ENCODE measurements around the gene DNM2.
A peak's percentile ranks its signal among the peaks of the same experiment; 100 is the strongest.
"Not testable (repeated sequence)": the region's sequence is repeated elsewhere in the genome, so short reads cannot be mapped to it uniquely, and the experiment has no call there.

The DNM2 gene

GRCh38 chr19:10835754-10836478 lies 118.0 kb downstream of the DNM2 start, which contains the start of gene TMED1:
Gene TMED1 (minus strand): TSS chr19:10836212. CDS start chr19:10836191, 21 bp downstream.
- TF ChIP-seq JUND (IDR thresholded peaks at IDR 0.05; ENCODE audit: low read depth): no peak

GRCh38 chr19:10836479-10837330 lies 118.8 kb downstream of the DNM2 start:
- peak in 1 of 2 experiments; percentile 90 for DNase-seq (ENCODE audit: low read depth in 1 of 2, low spot score in 1 of 2)
- in situ Hi-C loops (cut with HindIII; ENCODE audit: low pct_unique_long_range_greater_than_20kb, low sequenced_read_pairs): no loop called here
- TF ChIP-seq JUND (IDR thresholded peaks at IDR 0.05; ENCODE audit: low read depth): no peak

More at GRCh38 chr19:10835754-10836478, 118.0 kb downstream of the DNM2 start, which contains the start of gene TMED1:
- DNase-seq (ENCODE audit: low read depth in 1 of 2, low spot score in 1 of 2): peak; percentile 81 to 99
- in situ Hi-C loops (cut with HindIII; ENCODE audit: low pct_unique_long_range_greater_than_20kb, low sequenced_read_pairs): no loop called here

GRCh38 chr19:10837649-10838048 lies 119.8 kb downstream of the DNM2 start:
- in situ Hi-C loops (cut with HindIII; ENCODE audit: low pct_unique_long_range_greater_than_20kb, low sequenced_read_pairs); DNase-seq (ENCODE audit: low read depth in 1 of 2, low spot score in 1 of 2): not testable (repeated sequence)

GRCh38 chr19:10838377-10838776 lies 120.5 kb downstream of the DNM2 start:
- in situ Hi-C loops (cut with HindIII; ENCODE audit: low pct_unique_long_range_greater_than_20kb, low sequenced_read_pairs): no loop called here
- no peak for DNase-seq (ENCODE audit: low read depth in 1 of 2, low spot score in 1 of 2)
- no peak for TF ChIP-seq JUND (IDR thresholded peaks at IDR 0.05; ENCODE audit: low read depth)

GRCh38 chr19:10839114-10840050 lies 121.5 kb downstream of the DNM2 start:
- in situ Hi-C loops (cut with HindIII; ENCODE audit: low pct_unique_long_range_greater_than_20kb, low sequenced_read_pairs): no loop called here
- no peak for DNase-seq (ENCODE audit: low read depth in 1 of 2, low spot score in 1 of 2)
- TF ChIP-seq JUND (IDR thresholded peaks at IDR 0.05; ENCODE audit: low read depth): no peak

GRCh38 chr19:10842788-10843187 lies 124.9 kb downstream of the DNM2 start:
- TF ChIP-seq JUND (IDR thresholded peaks at IDR 0.05; ENCODE audit: low read depth): no peak
- in situ Hi-C loops (cut with HindIII; ENCODE audit: low pct_unique_long_range_greater_than_20kb, low sequenced_read_pairs): no loop called here
- no peak for DNase-seq (ENCODE audit: low read depth in 1 of 2, low spot score in 1 of 2)

- no peak for TF ChIP-seq JUND (IDR thresholded peaks at IDR 0.05; ENCODE audit: low read depth)
- DNase-seq (ENCODE audit: low read depth in 1 of 2, low spot score in 1 of 2): no peak
- in situ Hi-C loops (cut with HindIII; ENCODE audit: low pct_unique_long_range_greater_than_20kb, low sequenced_read_pairs): no loop called here
Observed at GRCh38 chr19:10846500-10847202, 128.8 kb downstream of the DNM2 start.

GRCh38 chr19:10848230-10848856 lies 130.5 kb downstream of the DNM2 start, which contains the start of gene C19orf38:
Gene C19orf38 (plus strand): TSS chr19:10848415. CDS start chr19:10848509, 94 bp downstream.
- DNase-seq (ENCODE audit: low read depth in 1 of 2, low spot score in 1 of 2): no peak
- TF ChIP-seq JUND (IDR thresholded peaks at IDR 0.05; ENCODE audit: low read depth): no peak
- in situ Hi-C loops (cut with HindIII; ENCODE audit: low pct_unique_long_range_greater_than_20kb, low sequenced_read_pairs): no loop called here

GRCh38 chr19:10850631-10851030 lies 132.8 kb downstream of the DNM2 start:
- no peak for DNase-seq (ENCODE audit: low read depth in 1 of 2, low spot score in 1 of 2)
- TF ChIP-seq JUND (IDR thresholded peaks at IDR 0.05; ENCODE audit: low read depth): no peak
- in situ Hi-C loops (cut with HindIII; ENCODE audit: low pct_unique_long_range_greater_than_20kb, low sequenced_read_pairs): no loop called here

GRCh38 chr19:10852098-10852800 lies 134.4 kb downstream of the DNM2 start:
- in situ Hi-C loops (cut with HindIII; ENCODE audit: low pct_unique_long_range_greater_than_20kb, low sequenced_read_pairs): no loop called here
- DNase-seq (ENCODE audit: low read depth in 1 of 2, low spot score in 1 of 2): peak in 1 of 2 experiments; percentile 61
- TF ChIP-seq JUND (IDR thresholded peaks at IDR 0.05; ENCODE audit: low read depth): no peak

- DNase-seq (ENCODE audit: low read depth in 1 of 2, low spot score in 1 of 2): no peak
- in situ Hi-C loops (cut with HindIII; ENCODE audit: low pct_unique_long_range_greater_than_20kb, low sequenced_read_pairs): no loop called here
- no peak for TF ChIP-seq JUND (IDR thresholded peaks at IDR 0.05; ENCODE audit: low read depth)
Observed at GRCh38 chr19:10852941-10853340, 135.1 kb downstream of the DNM2 start.

Data from T47D (cell line).